Gastrocnemius medialis (tissue), 4 donors: ENCODE results near the gene MACROD1.

Source experiments
- CTCF ChIP-seq, 5 experiments: fragments of 450-650 bp in 3 of 5; fragments of 200-600 bp in 2 of 5; sonication (generic) in 2 of 5; IDR thresholded peaks in 4 of 5; conservative IDR thresholded peaks in 1 of 5; 1 replicate in 4 of 5; 2 replicates in 1 of 5; pipeline ENCODE4 v1.5.1; 2016 to 2019; ENCODE audit warnings: antibody characterized with exemption in 5 of 5, mild to moderate bottlenecking in 3 of 5, moderate library complexity in 3 of 5
- POLR2A ChIP-seq, 2 donors: fragments of 450-650 bp; IDR thresholded peaks; one replicate each; pipeline ENCODE4 v1.6.1; 2017; ENCODE audit warnings: antibody characterized with exemption in 2 of 2, mild to moderate bottlenecking in 2 of 2, moderate library complexity in 2 of 2

DNA sequence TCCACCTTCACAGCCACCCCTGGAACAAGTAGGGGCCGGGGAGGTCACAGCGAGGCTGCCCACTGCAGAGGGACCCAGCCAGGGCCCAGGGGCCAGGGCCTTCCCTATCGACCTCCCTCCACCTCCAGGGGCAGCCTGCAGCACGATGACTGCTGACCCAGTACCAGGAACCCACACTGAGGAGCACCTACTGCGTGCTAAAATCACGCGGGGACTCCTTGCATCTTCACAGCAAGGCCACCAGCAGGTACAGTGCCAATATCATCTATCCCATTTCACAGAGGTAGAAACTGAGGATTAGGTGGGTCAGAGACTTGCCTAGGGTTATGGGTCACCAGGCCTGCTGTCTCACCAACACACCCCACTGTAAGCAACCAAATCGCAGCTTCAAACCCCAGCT is 14.6 kb downstream of the MACROD1 start:
- no peak for TF ChIP-seq CTCF (IDR thresholded peaks at IDR 0.05 in 4 of 5, conservative IDR thresholded peaks at IDR 0.05 in 1 of 5)
- no peak for TF ChIP-seq POLR2A (IDR thresholded peaks at IDR 0.05)
